ENCODE results near the gene ZBTB11.

ZBTB11 gene

GRCh38 chr3:101638261-101638745 is 38.6 kb downstream of the ZBTB11 start:
- in situ Hi-C loops (cut with HindIII; ENCODE audit: low sequenced_read_pairs) = no loop called here
- no peak for DNase-seq (ENCODE audit: low read depth)
- H3K4me3 ChIP-seq (ENCODE audit: low read depth, low read length) = no peak overlapping the region
- TF ChIP-seq, protein P1, sequence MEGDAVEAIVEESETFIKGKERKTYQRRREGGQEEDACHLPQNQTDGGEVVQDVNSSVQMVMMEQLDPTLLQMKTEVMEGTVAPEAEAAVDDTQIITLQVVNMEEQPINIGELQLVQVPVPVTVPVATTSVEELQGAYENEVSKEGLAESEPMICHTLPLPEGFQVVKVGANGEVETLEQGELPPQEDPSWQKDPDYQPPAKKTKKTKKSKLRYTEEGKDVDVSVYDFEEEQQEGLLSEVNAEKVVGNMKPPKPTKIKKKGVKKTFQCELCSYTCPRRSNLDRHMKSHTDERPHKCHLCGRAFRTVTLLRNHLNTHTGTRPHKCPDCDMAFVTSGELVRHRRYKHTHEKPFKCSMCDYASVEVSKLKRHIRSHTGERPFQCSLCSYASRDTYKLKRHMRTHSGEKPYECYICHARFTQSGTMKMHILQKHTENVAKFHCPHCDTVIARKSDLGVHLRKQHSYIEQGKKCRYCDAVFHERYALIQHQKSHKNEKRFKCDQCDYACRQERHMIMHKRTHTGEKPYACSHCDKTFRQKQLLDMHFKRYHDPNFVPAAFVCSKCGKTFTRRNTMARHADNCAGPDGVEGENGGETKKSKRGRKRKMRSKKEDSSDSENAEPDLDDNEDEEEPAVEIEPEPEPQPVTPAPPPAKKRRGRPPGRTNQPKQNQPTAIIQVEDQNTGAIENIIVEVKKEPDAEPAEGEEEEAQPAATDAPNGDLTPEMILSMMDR (IDR thresholded peaks at IDR 0.05; ENCODE audit: low read depth, low read length, missing control alignments) = no peak

DNA sequence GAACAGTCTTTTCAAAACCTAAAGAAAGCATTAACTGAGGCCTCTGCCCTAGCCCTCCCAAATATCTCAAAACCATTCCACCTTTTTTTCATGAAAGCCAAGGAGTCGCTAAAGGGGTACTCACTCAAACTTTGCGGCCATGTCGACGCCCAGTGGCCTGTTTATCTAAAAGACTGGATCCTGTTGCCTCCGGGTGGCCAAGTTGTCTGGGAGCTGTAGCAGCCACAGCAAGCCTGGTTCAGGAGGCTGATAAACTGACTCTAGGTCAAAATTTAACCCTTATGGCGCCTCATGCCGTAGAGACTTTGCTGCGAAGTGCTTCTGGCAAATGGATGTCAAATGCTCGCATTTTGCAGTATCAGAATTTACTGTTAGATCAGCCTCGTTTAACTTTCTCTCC is 39.5 kb downstream of the ZBTB11 start:
- in situ Hi-C loops (cut with HindIII; ENCODE audit: low sequenced_read_pairs) = no loop called here
- TF ChIP-seq, protein P1 (IDR thresholded peaks at IDR 0.05; ENCODE audit: low read depth, low read length, missing control alignments) = no peak

GRCh38 chr3:101635954-101636798 is 40.8 kb downstream of the ZBTB11 start:
- TF ChIP-seq, protein P1 (IDR thresholded peaks at IDR 0.05; ENCODE audit: low read depth, low read length, missing control alignments) = peak; percentile 57
- DNase-seq (ENCODE audit: low read depth) = no peak
- in situ Hi-C loops (cut with HindIII; ENCODE audit: low sequenced_read_pairs) = no loop called here
- H3K4me3 ChIP-seq (ENCODE audit: low read depth, low read length) = no peak overlapping the region

More for the DNA sequence above, 39.5 kb downstream of the ZBTB11 start:
- H3K4me3 ChIP-seq (ENCODE audit: low read depth, low read length) = no peak overlapping the region
- DNase-seq (ENCODE audit: low read depth) = no peak

GRCh38 chr3:101635345-101635744 is 41.6 kb downstream of the ZBTB11 start:
- TF ChIP-seq, protein P1 (IDR thresholded peaks at IDR 0.05; ENCODE audit: low read depth, low read length, missing control alignments) = no peak
- no peak overlapping the region for H3K4me3 ChIP-seq (ENCODE audit: low read depth, low read length)
- DNase-seq (ENCODE audit: low read depth) = no peak
- in situ Hi-C loops (cut with HindIII; ENCODE audit: low sequenced_read_pairs) = no loop called here

DNA sequence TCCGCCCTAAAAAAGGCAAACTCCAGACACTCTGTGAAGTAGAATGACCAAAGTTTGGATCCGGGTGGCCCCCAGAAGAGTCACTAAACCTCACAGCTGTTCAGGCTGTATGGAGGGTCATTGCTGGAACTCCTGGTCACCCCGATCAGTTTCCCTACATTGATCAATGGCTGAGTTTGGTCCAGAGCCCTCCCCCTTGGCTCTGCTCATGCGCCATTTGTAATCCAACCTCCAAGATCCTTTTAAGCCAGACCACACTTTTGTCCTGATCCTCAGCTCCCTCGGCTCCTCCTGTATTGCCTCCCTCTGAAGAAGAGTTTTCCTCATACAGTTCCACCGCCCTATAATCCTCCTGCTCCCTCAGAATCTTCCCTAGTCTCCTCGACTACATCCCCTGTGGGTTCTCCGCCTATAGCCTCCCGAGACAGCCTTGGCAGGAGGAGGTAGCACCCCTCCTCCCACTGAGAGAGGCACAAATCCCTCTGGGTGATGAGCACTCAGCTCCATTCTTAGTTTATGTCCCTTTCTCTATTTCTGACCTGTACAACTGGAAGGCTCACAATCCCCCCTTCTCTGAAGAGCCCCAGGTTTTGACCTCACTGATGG is 42.2 kb downstream of the ZBTB11 start:
- TF ChIP-seq, protein P1 (IDR thresholded peaks at IDR 0.05; ENCODE audit: low read depth, low read length, missing control alignments) = no peak
- H3K4me3 ChIP-seq (ENCODE audit: low read depth, low read length) = no peak overlapping the region
- in situ Hi-C loops (cut with HindIII; ENCODE audit: low sequenced_read_pairs) = no loop called here
- no peak for DNase-seq (ENCODE audit: low read depth)

DNA sequence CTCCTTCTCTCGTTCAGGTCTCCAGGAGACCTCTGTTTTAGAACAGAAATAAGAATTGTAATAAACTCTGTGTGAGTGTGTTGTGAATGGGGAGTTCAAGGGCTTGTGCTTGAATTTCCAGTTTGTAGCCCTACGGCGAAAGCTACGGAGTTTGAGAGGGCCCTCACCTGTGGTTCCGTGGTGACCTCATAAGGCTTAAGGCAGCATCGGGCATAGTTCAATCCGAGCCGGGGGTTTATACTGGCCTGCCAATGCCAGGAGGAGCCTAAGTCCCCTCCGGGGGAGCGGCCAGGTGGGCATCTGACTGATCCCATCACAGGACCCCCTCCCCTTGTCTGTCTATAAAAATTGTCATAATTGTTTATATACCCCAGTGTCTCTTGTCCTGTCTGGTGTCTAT is 43.7 kb downstream of the ZBTB11 start:
- H3K4me3 ChIP-seq (ENCODE audit: low read depth, low read length) = no peak overlapping the region
- in situ Hi-C loops (cut with HindIII; ENCODE audit: low sequenced_read_pairs) = no loop called here
- TF ChIP-seq, protein P1 (IDR thresholded peaks at IDR 0.05; ENCODE audit: low read depth, low read length, missing control alignments) = no peak
- DNase-seq (ENCODE audit: low read depth) = no peak
